ENCODE data around the gene CHID1.
A peak's percentile ranks its signal among the peaks of the same experiment; 100 is the strongest.

Gene CHID1

GRCh38 chr11:883527-883926 lies 27.1 kb downstream of the CHID1 start:
- no peak for DNase-seq

GRCh38 chr11:882596-882995 lies 28.0 kb downstream of the CHID1 start:
- DNase-seq = no peak

- no peak for DNase-seq
Measured at GRCh38 chr11:880447-880846, 30.2 kb downstream of the CHID1 start.

- no peak for DNase-seq
Measured at GRCh38 chr11:877565-877964, 33.0 kb downstream of the CHID1 start.

GRCh38 chr11:876545-876944 lies 34.1 kb downstream of the CHID1 start:
- DNase-seq = peak; percentile 68

GRCh38 chr11:875769-876301 lies 34.8 kb downstream of the CHID1 start:
- DNase-seq = no peak

- no peak for DNase-seq
Measured at GRCh38 chr11:875203-875602, 35.4 kb downstream of the CHID1 start.

- no peak for DNase-seq
Measured at GRCh38 chr11:873706-874105, 36.9 kb downstream of the CHID1 start.

- DNase-seq = no peak
Measured at GRCh38 chr11:872799-873198, 37.8 kb downstream of the CHID1 start.

- no peak for DNase-seq
Measured at GRCh38 chr11:871472-871871, 39.1 kb downstream of the CHID1 start.

- DNase-seq = no peak
Measured at GRCh38 chr11:870418-870817, 40.2 kb downstream of the CHID1 start.

- DNase-seq = no peak
Measured at GRCh38 chr11:870127-870413, 40.5 kb downstream of the CHID1 start.

GRCh38 chr11:869399-870126 lies 41.0 kb downstream of the CHID1 start:
- no peak for DNase-seq

GRCh38 chr11:868802-869201 lies 41.8 kb downstream of the CHID1 start:
- DNase-seq = no peak

GRCh38 chr11:868394-868793 lies 42.2 kb downstream of the CHID1 start:
- no peak for DNase-seq

- no peak for DNase-seq
Measured at GRCh38 chr11:867856-868358, 42.7 kb downstream of the CHID1 start.

- no peak for DNase-seq
Measured at GRCh38 chr11:866481-866880, 44.1 kb downstream of the CHID1 start.

GRCh38 chr11:865462-866430 lies 44.9 kb downstream of the CHID1 start:
- DNase-seq = no peak

- no peak for DNase-seq
Measured at GRCh38 chr11:864898-865297, 45.7 kb downstream of the CHID1 start.

GRCh38 chr11:863910-864827 lies 46.4 kb downstream of the CHID1 start:
- DNase-seq = no peak

- no peak for DNase-seq
Measured at GRCh38 chr11:863023-863909, 47.3 kb downstream of the CHID1 start.

- no peak for DNase-seq
Measured at GRCh38 chr11:862696-863022, 48.0 kb downstream of the CHID1 start.

Measured in right hindlimb (tissue), 1 donor.